Stimulated activated CD8-positive, alpha-beta memory T cell treated with anti-CD3 and anti-CD28 coated beads, Interleukin-2, amount 100 ng/mL, for 48 hours (primary cell): ENCODE measurements around the gene GSTT2B.
"Not testable (repeated sequence)": the region's sequence is repeated elsewhere in the genome, so short reads cannot be mapped to it uniquely, and the experiment has no call there.

Source experiments
- DNase-seq, 2 donors: peaks; one replicate each; pipeline ENCODE4 v3.0.0-alpha.2; 2020; ENCODE audit warnings: low read depth in 2 of 2

Gene GSTT2B

GRCh38 chr22:23940166-23940565 lies 20.8 kb downstream of the GSTT2B start:
- DNase-seq: not testable (repeated sequence)

- no peak for DNase-seq
These were observed 22.0 kb downstream of the GSTT2B start for GRCh38 chr22:23939017-23939357.

DNA sequence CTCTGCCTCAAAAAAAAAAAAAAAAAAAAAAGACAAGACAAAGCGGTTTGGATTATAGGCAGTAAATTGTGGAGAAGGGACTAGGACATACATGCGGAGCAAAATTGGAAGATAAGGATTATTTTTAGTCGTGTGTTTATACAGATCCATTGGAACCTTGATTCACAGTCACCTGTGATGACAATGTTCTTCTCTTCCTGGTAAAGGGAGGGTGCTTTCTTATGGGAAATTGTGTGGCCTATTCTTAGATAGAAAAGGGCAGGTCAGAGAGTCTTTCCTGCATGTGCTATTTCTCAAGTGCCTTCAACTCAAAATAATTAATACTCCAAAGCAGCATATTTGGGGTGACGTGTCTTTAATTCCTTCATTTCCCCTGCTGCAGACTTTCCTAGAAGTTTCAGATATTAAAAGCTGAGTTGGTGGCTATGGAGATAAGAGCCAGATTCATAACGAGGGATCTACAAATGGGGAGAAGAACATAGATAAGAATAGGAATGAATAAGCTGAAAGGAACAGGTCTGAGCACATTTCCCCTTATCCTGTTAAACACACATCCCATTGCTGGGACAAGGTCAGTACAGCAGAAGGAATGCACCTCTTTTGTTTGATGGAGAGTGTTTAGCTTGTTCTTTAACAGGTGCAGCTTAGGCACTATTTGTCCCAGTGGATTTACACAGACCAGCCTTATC lies 22.5 kb downstream of the GSTT2B start:
- no peak for DNase-seq

- no peak for DNase-seq
These were observed 34.4 kb downstream of the GSTT2B start for GRCh38 chr22:23926561-23926960.

- DNase-seq: no peak
These were observed 35.9 kb downstream of the GSTT2B start for GRCh38 chr22:23925020-23925606.

DNA sequence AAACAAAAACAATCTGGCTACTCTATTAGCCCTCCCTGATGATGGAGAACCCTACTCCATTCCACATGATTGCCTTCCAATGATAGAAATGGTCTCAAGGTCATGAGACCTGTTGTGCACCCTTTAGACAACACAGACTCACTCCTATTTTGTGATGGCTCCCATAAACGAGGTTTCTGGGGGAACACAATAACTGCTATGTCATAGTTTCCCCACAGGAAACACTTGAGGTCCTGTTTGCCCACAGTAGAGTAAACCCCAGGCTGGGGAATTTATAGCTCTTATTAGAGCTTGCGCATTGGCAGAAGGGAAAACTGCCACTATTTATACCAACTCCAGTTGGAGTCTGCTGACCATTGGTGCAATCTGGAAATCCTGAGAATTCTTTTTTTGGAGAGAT lies 38.1 kb downstream of the GSTT2B start:
- no peak for DNase-seq

GRCh38 chr22:23921586-23922201 lies 39.3 kb downstream of the GSTT2B start:
- not testable (repeated sequence) for DNase-seq

GRCh38 chr22:23920267-23920611 lies 40.8 kb downstream of the GSTT2B start:
- not testable (repeated sequence) for DNase-seq

- no peak for DNase-seq
These were observed 45.7 kb downstream of the GSTT2B start for GRCh38 chr22:23915290-23915689.

- peak; percentile 100 for DNase-seq
These were observed 47.2 kb downstream of the GSTT2B start for GRCh38 chr22:23913661-23914353.

- peak in 1 of 2 donors; percentile 5 for DNase-seq
These were observed 47.7 kb downstream of the GSTT2B start for GRCh38 chr22:23913306-23913660.

GRCh38 chr22:23912293-23912903 lies 48.6 kb downstream of the GSTT2B start:
- no peak for DNase-seq

DNA sequence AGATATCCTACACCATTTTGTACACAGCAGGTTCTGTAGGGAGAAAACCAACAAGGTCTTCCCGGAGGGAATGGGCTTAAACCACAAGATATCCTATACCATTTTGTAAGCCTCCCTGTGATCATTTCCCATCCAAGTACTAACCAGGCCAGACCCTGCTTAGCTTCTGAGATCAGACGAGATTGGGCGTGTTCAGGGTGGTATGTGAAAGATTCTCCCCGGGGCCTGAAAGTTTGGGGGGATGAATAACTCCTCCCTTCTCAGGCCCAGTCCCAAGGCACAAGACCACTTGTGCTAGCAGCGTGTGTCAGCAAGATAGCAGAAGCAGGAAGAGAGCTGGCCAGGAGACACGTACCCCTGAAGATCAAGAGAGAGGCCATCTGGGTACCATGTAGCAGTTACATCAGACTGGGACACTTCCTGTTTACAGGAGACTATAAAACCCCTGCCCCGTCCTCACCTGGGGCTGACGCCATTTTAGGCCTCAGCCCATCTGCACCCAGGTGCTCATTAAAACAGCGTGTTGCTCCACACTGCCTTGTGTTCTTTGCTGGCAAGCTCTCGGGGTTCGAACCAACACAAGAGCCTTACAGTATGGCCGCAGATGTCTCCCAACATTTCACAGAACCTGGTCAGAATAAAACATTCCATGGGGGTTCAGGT lies 49.5 kb downstream of the GSTT2B start:
- DNase-seq: no peak

GRCh38 chr22:23910496-23911190 lies 50.4 kb downstream of the GSTT2B start:
- no peak for DNase-seq

DNA sequence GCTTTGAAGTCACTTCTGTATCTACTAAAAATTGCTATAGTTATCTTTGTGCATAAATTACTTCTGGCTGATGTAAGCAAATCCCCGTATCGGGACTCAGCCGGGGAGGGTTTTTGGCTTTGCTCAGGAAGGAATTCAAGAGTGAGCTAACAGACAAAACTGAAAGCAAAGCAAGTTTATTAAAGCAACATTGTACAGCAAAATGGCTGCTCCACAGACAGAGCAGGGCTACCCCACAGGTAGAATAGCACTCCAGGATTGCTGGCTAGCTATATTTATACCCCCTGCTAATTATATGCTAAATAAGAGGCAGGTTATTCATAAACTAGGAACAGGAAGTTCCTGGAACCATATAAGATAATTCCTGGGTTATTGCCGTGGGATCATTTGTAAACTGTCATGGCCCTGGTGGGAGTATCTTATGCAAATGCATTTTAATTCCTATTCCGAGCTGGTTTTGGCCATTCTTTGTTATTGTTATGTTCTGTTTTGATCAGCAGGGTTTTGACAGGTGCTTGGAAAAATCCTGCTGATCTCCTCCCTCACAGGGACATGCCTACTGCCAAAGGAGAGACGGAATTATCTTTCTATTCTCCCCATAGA lies 51.6 kb downstream of the GSTT2B start:
- no peak for DNase-seq

DNA sequence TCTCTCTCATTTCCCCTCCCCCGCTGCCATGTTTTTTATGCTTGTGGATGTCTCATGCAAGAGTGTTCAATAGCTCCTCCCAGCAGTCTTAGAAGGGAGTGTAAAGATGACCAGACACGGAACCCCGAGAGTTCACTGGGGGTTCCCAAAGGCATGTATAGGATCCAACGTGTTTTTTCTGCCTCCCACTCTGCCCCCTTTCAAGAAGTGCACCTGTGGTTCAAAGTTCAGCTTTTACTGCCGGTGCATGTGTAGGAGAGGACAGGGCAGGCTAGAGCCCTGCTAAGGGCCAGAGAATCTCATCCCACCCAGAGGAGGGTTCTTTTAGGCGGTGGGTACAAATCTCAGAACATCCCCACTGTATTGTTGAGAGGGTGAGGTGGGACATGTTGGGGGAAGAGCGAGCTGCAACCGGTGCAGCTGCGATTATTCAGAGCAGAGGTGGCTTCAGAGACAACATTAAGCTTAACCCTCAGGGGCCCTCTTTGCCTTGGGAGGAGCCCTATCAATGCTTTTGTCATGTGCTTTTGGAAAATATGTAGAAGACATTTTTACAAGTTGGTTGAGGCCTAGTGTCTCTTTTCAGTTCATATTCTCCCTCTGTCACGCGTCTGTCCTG lies 52.3 kb downstream of the GSTT2B start:
- DNase-seq: no peak

- DNase-seq: not testable (repeated sequence)
These were observed 53.6 kb downstream of the GSTT2B start for GRCh38 chr22:23907423-23907822.
